ENCODE data around the gene DENND5A.

DNA sequence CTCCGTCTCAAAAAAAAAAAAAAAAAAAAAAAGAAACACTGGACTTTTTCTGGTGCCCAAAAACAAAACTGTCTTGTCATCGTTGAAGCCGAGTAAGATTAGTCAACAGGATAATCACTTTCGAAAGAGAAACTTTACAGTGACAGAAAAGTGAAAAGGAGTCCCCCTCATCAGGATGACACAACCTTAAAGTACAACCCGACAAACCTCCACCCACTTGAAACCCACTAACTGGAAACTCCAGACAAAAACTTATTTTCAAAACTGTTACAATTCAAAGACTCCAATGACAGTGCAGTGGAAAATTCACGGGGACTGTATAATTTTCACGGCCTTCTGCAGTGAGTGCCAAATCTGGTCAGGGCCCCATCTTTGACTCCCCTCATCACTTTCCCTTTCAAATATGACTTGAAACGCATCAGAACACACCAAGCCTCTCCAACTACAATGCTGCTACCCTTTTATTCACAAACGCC is 1.3 kb downstream of the DENND5A start:
- TF ChIP-seq, protein P1, sequence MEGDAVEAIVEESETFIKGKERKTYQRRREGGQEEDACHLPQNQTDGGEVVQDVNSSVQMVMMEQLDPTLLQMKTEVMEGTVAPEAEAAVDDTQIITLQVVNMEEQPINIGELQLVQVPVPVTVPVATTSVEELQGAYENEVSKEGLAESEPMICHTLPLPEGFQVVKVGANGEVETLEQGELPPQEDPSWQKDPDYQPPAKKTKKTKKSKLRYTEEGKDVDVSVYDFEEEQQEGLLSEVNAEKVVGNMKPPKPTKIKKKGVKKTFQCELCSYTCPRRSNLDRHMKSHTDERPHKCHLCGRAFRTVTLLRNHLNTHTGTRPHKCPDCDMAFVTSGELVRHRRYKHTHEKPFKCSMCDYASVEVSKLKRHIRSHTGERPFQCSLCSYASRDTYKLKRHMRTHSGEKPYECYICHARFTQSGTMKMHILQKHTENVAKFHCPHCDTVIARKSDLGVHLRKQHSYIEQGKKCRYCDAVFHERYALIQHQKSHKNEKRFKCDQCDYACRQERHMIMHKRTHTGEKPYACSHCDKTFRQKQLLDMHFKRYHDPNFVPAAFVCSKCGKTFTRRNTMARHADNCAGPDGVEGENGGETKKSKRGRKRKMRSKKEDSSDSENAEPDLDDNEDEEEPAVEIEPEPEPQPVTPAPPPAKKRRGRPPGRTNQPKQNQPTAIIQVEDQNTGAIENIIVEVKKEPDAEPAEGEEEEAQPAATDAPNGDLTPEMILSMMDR (IDR thresholded peaks at IDR 0.05 in 8 of 11, conservative IDR thresholded peaks at IDR 0.05 in 3 of 11), result no peak
- TF ChIP-seq POLR2A (IDR thresholded peaks at IDR 0.05) (no peak), POLR2AphosphoS5 (IDR thresholded peaks at IDR 0.05) (peak in 1 of 3 donors; percentile 30)
